A673 (cell line): ENCODE measurements around the gene LIG3. TPM values are rescaled to one million over a fixed set of nuclear protein-coding genes. Genes with fewer than 3 reads are reported as not detected.

Experiments
- BruUV-seq: library from RNA; stranded (reverse); fragments of 400-500 nt; replicated peaks from 2 replicates; lab custom pipeline; 2021; lab: Mats Ljungman, UMichigan
- CTCF ChIA-PET: fragments of 300-600 bp; sonication (Branson Sonifier 250); formaldehyde crosslinking; loops from one replicate; lab custom pipeline; 2022; ENCODE audit warnings: antibody characterized with exemption; lab: Charles Lee
- POLR2A ChIA-PET: fragments of 300-600 bp; sonication (Branson Sonifier 250); formaldehyde crosslinking; loops from one replicate; lab custom pipeline; 2022; ENCODE audit warnings: antibody characterized with exemption; ENCODE audit not compliant: low non-redundant PET; lab: Charles Lee
- DNase-seq: peaks from one replicate; pipeline ENCODE4 v3.0.0-alpha.2; 2015; ENCODE audit warnings: low spot score
- H3K27ac ChIP-seq: fragments of 200-600 bp; sonication (generic); 2 replicates; pipeline ENCODE4 v1.5.1; 2016; ENCODE audit warnings: mixed run types, low read depth, mild to moderate bottlenecking, mixed read lengths, antibody characterized with exemption, low read length; ENCODE audit not compliant: poor library complexity, severe bottlenecking
- H3K27me3 ChIP-seq: fragments of 200-600 bp; sonication (generic); replicated peaks from 2 replicates; pipeline ENCODE4 v1.6.1; 2017; ENCODE audit warnings: mixed run types, low read depth, mild to moderate bottlenecking, mixed read lengths, antibody characterized with exemption, low read length; ENCODE audit not compliant: insufficient read depth, poor library complexity
- H3K36me3 ChIP-seq: fragments of 200-600 bp; sonication (generic); 2 replicates; pipeline ENCODE4 v1.6.1; 2016; ENCODE audit warnings: mixed run types, mild to moderate bottlenecking, mixed read lengths, antibody characterized with exemption, low read length; ENCODE audit not compliant: insufficient read depth, poor library complexity, severe bottlenecking
- H3K4me1 ChIP-seq: fragments of 200-600 bp; sonication (generic); 2 replicates; pipeline ENCODE4 v1.6.1; 2017; ENCODE audit warnings: mixed run types, mild to moderate bottlenecking, mixed read lengths, antibody characterized with exemption, low read length; ENCODE audit not compliant: insufficient read depth, poor library complexity, severe bottlenecking
- H3K4me3 ChIP-seq: fragments of 200-600 bp; sonication (generic); 2 replicates; pipeline ENCODE4 v1.5.1; 2016; ENCODE audit warnings: low read depth, mixed run types, mild to moderate bottlenecking, mixed read lengths, low read length; ENCODE audit not compliant: poor library complexity, severe bottlenecking
- H3K9me3 ChIP-seq: fragments of 200-600 bp; sonication (generic); 2 replicates; pipeline ENCODE4 v1.6.1; 2016; ENCODE audit warnings: mixed run types, low read depth, mild to moderate bottlenecking, mixed read lengths, antibody characterized with exemption, low read length; ENCODE audit not compliant: poor library complexity, severe bottlenecking
- CTCF ChIP-seq: fragments of 300-800, 200-600 bp; sonication (generic); conservative IDR thresholded peaks from 2 replicates; pipeline ENCODE4 v1.5.1; 2017; ENCODE audit warnings: low read depth, mild to moderate bottlenecking, antibody characterized with exemption, low read length, moderate library complexity, mixed read lengths
- EZH2 ChIP-seq: fragments of 200-600 bp; sonication (generic); IDR thresholded peaks from 2 replicates; pipeline ENCODE4 v1.6.1; 2017; ENCODE audit warnings: borderline replicate concordance, low read depth, mild to moderate bottlenecking, mixed read lengths, antibody characterized with exemption, low read length; ENCODE audit not compliant: poor library complexity, severe bottlenecking
- intact Hi-C: fragments of 100-400 bp; cut with micrococcal nuclease; formaldehyde crosslinking; loops from one replicate; pipeline ENCODE4 v1.10.0; 2022; ENCODE audit not compliant: unreplicated experiment
- total RNA-seq: library from RNA; stranded (reverse); gene quantifications from 2 replicates; pipeline ENCODE4 v1.2.3, GENCODE V29; 2021

The LIG3 gene
- total RNA-seq, 1 experiment from 2014 or later: 23.0 TPM

DNA sequence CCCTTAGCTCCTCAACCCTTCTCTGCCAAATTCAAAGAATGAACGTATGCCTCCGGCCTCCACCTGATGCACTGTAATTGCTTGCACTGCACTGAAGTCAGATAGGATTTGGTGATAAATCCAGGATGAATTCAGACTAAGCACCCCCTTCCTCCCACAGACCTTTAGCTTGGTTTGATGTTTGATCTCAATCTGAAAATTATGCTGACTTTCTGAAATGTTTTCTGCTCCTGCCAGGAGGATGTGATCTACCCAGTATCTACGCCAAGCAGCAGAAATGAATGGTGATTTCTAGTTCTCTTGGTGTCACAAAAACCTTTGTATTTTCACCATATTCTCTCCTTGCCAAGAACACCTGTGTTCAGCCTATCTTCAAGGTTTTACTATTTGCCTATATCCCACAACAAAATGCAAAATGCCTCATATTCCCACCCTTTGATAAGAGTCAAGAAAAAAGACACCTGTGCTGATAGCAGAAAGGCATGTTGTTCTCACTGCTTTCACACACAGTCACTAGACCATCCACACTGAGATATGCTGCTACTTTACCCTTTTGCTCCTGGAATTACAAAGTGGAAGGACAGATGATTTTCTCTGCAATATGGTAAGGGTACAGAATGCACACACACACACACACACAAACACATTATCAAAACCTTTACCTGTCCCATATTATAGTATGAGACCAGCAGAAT, 68.5 kb downstream of the LIG3 start:
- H3K27me3 ChIP-seq: no peaks in the 10 kb centered on the region
- BruUV-seq: no TSS peak
- ChIA-PET POLR2A (no interaction called here), CTCF (no interaction called here)
- H3K36me3 ChIP-seq: no peaks in the 10 kb centered on the region
- no peaks in the 10 kb centered on the region for H3K9me3 ChIP-seq
- intact Hi-C loops: no loop called here
- no peak overlapping the region for H3K4me3 ChIP-seq
- H3K4me1 ChIP-seq: no peaks in the 10 kb centered on the region
- no peak for DNase-seq
- TF ChIP-seq CTCF: no peak
- TF ChIP-seq EZH2: no peak
- H3K27ac ChIP-seq: no peak overlapping the region

DNA sequence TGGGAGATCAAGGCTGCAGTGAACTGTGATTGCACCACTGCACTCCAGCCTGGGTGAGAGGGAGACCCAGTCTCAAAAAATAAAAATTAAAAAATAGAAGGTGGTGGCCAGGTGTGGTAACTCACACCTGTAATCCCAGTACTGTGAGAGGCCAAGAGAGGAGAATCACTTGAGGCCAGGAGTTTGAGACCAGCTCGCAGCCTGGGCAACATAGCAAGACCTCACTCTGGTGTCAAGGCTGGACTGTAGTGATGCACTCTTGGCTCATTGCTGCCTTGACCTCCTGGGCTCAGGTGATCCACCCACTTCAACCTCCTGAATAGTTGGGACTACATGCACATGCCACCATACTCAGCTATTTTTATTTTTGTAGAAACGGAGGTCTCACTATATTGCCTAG, 69.9 kb downstream of the LIG3 start:
- TF ChIP-seq EZH2: no peak
- no peak for TF ChIP-seq CTCF
- BruUV-seq: no TSS peak

GRCh38 chr17:35051183-35051578, 70.9 kb downstream of the LIG3 start:
- BruUV-seq: no TSS peak
- ChIA-PET POLR2A (no interaction called here), CTCF (no interaction called here)
- no peak for TF ChIP-seq CTCF
- TF ChIP-seq EZH2: no peak
- DNase-seq: no peak
- Histone ChIP-seq H3K9me3 (no peaks in the 10 kb centered on the region), H3K27me3 (no peaks in the 10 kb centered on the region), H3K4me1 (no peaks in the 10 kb centered on the region), H3K27ac (no peak overlapping the region), H3K4me3 (no peak overlapping the region), H3K36me3 (no peaks in the 10 kb centered on the region)
- intact Hi-C loops: no loop called here

More for the DNA sequence above, 69.9 kb downstream of the LIG3 start:
- Histone ChIP-seq H3K36me3 (no peaks in the 10 kb centered on the region), H3K27me3 (no peaks in the 10 kb centered on the region), H3K4me1 (no peaks in the 10 kb centered on the region), H3K4me3 (no peak overlapping the region), H3K27ac (no peak overlapping the region), H3K9me3 (no peaks in the 10 kb centered on the region)
- ChIA-PET CTCF (no interaction called here), POLR2A (no interaction called here)
- intact Hi-C loops: no loop called here
- DNase-seq: no peak
